Uterus (tissue), 2 donors: ENCODE data around the gene TMEM201.

Experiments
- POLR2A ChIP-seq, 2 donors: fragments of 450-650 bp; IDR thresholded peaks; one replicate each; pipeline ENCODE4 v1.6.1; 2016; ENCODE audit warnings: antibody characterized with exemption in 2 of 2, mild to moderate bottlenecking in 1 of 2, moderate library complexity in 1 of 2
- TF ChIP-seq, protein P1 (sequence below), 4 experiments: fragments of 200-600 bp in 2 of 4; fragments of 450-650 bp in 2 of 4; sonication (generic) in 2 of 4; IDR thresholded peaks; one replicate each; pipeline ENCODE4 v1.5.1; 2016 to 2019; ENCODE audit warnings: antibody characterized with exemption in 4 of 4, mild to moderate bottlenecking in 2 of 4, moderate library complexity in 1 of 4

- TF ChIP-seq, protein P1, sequence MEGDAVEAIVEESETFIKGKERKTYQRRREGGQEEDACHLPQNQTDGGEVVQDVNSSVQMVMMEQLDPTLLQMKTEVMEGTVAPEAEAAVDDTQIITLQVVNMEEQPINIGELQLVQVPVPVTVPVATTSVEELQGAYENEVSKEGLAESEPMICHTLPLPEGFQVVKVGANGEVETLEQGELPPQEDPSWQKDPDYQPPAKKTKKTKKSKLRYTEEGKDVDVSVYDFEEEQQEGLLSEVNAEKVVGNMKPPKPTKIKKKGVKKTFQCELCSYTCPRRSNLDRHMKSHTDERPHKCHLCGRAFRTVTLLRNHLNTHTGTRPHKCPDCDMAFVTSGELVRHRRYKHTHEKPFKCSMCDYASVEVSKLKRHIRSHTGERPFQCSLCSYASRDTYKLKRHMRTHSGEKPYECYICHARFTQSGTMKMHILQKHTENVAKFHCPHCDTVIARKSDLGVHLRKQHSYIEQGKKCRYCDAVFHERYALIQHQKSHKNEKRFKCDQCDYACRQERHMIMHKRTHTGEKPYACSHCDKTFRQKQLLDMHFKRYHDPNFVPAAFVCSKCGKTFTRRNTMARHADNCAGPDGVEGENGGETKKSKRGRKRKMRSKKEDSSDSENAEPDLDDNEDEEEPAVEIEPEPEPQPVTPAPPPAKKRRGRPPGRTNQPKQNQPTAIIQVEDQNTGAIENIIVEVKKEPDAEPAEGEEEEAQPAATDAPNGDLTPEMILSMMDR (IDR thresholded peaks at IDR 0.05), result no peak
- no peak for TF ChIP-seq POLR2A (IDR thresholded peaks at IDR 0.05)
Measured at GRCh38 chr1:9612162-9612845, 23.6 kb downstream of the TMEM201 start.
